K562 (cell line): ENCODE results near the gene TTC39A. TPM values are rescaled to one million over a fixed set of nuclear protein-coding genes. Genes with fewer than 3 reads are reported as not detected.

Experiments used
- DMBX1 ChIP-seq: fragments of 250-450 bp; sonication (Bioruptor Pico); IDR thresholded peaks from 2 replicates; pipeline ENCODE4 v1.8.0; 2022; ENCODE audit warnings: inconsistent platforms, mild to moderate bottlenecking, moderate library complexity, borderline replicate concordance
- EWSR1 ChIP-seq: fragments of 450-650 bp; IDR thresholded peaks from 2 replicates; pipeline ENCODE4 v1.6.1; 2018; ENCODE audit warnings: borderline replicate concordance, mild to moderate bottlenecking, low read depth, moderate library complexity; ENCODE audit not compliant: partially characterized antibody
- NCOA4 ChIP-seq: fragments of 450-650 bp; IDR thresholded peaks from 2 replicates; pipeline ENCODE4 v1.6.1; 2018; ENCODE audit warnings: mild to moderate bottlenecking; ENCODE audit not compliant: partially characterized antibody
- OTX1 ChIP-seq: fragments of 450-650 bp; formaldehyde crosslinking; IDR thresholded peaks from 2 replicates; pipeline ENCODE4 v1.4.0; 2022; ENCODE audit warnings: mild to moderate bottlenecking
- RBM14 ChIP-seq: fragments of 200-400 bp; formaldehyde crosslinking; IDR thresholded peaks from 2 replicates; pipeline ENCODE4 v1.6.1; 2018; ENCODE audit warnings: low read depth, mild to moderate bottlenecking, low read length, moderate library complexity, borderline replicate concordance; ENCODE audit not compliant: insufficient read depth
- polyA plus RNA-seq, 8 experiments: library from polyadenylated mRNA; depleted of rRNA in 4 of 8; stranded (reverse) in 5 of 8; unstranded in 3 of 8; fragments of >200 nt; fragmentation: Nextera tagmentation in 2 of 8; fragmentation: Illumina TruSeq in 1 of 8; extraction: Ambion mirVana in 2 of 8; extraction: Trizol in 1 of 8; gene quantifications; 2 replicates each; pipeline versions ENCODE4 v1.2.1 to v1.2.3, GENCODE V29; 2011 to 2014; ENCODE audit warnings: inconsistent platforms in 1 of 8, missing spikeins in 1 of 8
- total RNA-seq, 7 experiments: library from RNA; depleted of rRNA in 6 of 7; stranded (reverse); fragments of >200 nt in 6 of 7; fragmentation: Illumina TruSeq in 2 of 7; extraction: Trizol in 2 of 7; gene quantifications; 2 replicates each; pipeline versions ENCODE4 v1.2.1 to v1.2.3, GENCODE V29; 2011 to 2021; ENCODE audit warnings: low replicate concordance in 1 of 7
- TF ChIP-seq, protein P1 (sequence below): sonication (generic); formaldehyde crosslinking; IDR thresholded peaks from 2 replicates; pipeline ENCODE4 v1.8.0; 2022; ENCODE audit warnings: missing genetic modification reagents, mild to moderate bottlenecking, borderline replicate concordance
- TF ChIP-seq, protein P2 (sequence below): fragments of 450-650 bp; IDR thresholded peaks from 2 replicates; pipeline ENCODE4 v1.6.1; 2016; ENCODE audit warnings: mild to moderate bottlenecking, moderate library complexity

TTC39A gene
- total and polyA plus RNA-seq, 9 of the 15 experiments (the other 6 are each of a cell fraction or from before 2014, with no cell fraction given), result 0.18 to 0.82 (median 0.35) TPM

DNA sequence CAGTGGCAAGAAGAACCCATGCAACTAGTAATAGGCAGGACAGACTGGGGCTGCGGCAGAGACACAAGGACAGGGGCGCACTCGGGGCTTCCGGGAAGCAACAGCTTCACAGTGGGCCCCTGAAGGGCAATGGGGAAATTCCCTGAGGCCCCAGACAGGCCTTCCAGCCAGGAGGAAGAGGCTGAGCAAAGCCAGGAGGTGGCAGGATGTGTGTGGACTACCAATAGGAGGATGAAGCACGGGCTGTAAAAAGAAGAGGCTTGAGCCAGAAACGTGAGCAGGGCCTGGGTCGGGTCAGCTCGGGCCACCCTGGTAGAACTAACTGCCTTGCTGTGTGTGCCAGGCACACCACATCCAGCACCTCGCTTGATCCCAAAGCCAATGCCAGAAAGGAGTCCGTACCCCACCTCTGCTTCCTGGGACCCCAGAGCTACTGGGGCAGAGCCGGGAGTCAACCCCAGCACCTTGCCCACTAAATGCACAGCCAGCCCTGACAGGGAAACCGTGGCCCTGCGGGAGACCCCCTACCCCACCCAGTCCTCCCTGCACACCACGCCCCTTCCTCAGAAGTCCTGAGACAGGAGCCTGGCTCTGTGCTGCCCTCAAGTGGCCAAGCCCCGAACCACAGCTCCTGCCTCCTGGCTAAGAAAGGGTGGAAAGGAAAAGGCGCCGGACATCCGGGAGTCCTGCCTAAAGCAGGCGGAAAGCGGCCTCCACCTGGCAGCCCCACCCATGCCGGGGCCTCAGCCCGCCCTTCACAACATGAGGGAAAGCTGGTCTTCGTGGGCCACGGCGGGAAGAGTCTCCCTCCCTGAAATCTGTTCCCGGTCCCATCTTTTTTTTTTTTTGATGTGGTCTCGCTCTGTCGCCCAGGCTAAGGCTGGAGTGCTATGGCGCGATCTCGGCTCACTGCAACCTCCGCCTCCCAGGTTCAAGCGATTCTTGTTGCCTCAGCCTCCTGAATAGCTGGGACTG, 33.7 kb downstream of the TTC39A start (continued):
- TF ChIP-seq RBM14 (no peak), NCOA4 (no peak), OTX1 (CRISPR knock-in tag) (no peak), DMBX1 (CRISPR knock-in tag) (peak; percentile 51; the same call in 1 of the 2 replicates), EWSR1 (no peak)
- TF ChIP-seq, protein P1, sequence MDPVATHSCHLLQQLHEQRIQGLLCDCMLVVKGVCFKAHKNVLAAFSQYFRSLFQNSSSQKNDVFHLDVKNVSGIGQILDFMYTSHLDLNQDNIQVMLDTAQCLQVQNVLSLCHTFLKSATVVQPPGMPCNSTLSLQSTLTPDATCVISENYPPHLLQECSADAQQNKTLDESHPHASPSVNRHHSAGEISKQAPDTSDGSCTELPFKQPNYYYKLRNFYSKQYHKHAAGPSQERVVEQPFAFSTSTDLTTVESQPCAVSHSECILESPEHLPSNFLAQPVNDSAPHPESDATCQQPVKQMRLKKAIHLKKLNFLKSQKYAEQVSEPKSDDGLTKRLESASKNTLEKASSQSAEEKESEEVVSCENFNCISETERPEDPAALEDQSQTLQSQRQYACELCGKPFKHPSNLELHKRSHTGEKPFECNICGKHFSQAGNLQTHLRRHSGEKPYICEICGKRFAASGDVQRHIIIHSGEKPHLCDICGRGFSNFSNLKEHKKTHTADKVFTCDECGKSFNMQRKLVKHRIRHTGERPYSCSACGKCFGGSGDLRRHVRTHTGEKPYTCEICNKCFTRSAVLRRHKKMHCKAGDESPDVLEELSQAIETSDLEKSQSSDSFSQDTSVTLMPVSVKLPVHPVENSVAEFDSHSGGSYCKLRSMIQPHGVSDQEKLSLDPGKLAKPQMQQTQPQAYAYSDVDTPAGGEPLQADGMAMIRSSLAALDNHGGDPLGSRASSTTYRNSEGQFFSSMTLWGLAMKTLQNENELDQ (CRISPR knock-in tag), result no peak
- TF ChIP-seq, protein P2, sequence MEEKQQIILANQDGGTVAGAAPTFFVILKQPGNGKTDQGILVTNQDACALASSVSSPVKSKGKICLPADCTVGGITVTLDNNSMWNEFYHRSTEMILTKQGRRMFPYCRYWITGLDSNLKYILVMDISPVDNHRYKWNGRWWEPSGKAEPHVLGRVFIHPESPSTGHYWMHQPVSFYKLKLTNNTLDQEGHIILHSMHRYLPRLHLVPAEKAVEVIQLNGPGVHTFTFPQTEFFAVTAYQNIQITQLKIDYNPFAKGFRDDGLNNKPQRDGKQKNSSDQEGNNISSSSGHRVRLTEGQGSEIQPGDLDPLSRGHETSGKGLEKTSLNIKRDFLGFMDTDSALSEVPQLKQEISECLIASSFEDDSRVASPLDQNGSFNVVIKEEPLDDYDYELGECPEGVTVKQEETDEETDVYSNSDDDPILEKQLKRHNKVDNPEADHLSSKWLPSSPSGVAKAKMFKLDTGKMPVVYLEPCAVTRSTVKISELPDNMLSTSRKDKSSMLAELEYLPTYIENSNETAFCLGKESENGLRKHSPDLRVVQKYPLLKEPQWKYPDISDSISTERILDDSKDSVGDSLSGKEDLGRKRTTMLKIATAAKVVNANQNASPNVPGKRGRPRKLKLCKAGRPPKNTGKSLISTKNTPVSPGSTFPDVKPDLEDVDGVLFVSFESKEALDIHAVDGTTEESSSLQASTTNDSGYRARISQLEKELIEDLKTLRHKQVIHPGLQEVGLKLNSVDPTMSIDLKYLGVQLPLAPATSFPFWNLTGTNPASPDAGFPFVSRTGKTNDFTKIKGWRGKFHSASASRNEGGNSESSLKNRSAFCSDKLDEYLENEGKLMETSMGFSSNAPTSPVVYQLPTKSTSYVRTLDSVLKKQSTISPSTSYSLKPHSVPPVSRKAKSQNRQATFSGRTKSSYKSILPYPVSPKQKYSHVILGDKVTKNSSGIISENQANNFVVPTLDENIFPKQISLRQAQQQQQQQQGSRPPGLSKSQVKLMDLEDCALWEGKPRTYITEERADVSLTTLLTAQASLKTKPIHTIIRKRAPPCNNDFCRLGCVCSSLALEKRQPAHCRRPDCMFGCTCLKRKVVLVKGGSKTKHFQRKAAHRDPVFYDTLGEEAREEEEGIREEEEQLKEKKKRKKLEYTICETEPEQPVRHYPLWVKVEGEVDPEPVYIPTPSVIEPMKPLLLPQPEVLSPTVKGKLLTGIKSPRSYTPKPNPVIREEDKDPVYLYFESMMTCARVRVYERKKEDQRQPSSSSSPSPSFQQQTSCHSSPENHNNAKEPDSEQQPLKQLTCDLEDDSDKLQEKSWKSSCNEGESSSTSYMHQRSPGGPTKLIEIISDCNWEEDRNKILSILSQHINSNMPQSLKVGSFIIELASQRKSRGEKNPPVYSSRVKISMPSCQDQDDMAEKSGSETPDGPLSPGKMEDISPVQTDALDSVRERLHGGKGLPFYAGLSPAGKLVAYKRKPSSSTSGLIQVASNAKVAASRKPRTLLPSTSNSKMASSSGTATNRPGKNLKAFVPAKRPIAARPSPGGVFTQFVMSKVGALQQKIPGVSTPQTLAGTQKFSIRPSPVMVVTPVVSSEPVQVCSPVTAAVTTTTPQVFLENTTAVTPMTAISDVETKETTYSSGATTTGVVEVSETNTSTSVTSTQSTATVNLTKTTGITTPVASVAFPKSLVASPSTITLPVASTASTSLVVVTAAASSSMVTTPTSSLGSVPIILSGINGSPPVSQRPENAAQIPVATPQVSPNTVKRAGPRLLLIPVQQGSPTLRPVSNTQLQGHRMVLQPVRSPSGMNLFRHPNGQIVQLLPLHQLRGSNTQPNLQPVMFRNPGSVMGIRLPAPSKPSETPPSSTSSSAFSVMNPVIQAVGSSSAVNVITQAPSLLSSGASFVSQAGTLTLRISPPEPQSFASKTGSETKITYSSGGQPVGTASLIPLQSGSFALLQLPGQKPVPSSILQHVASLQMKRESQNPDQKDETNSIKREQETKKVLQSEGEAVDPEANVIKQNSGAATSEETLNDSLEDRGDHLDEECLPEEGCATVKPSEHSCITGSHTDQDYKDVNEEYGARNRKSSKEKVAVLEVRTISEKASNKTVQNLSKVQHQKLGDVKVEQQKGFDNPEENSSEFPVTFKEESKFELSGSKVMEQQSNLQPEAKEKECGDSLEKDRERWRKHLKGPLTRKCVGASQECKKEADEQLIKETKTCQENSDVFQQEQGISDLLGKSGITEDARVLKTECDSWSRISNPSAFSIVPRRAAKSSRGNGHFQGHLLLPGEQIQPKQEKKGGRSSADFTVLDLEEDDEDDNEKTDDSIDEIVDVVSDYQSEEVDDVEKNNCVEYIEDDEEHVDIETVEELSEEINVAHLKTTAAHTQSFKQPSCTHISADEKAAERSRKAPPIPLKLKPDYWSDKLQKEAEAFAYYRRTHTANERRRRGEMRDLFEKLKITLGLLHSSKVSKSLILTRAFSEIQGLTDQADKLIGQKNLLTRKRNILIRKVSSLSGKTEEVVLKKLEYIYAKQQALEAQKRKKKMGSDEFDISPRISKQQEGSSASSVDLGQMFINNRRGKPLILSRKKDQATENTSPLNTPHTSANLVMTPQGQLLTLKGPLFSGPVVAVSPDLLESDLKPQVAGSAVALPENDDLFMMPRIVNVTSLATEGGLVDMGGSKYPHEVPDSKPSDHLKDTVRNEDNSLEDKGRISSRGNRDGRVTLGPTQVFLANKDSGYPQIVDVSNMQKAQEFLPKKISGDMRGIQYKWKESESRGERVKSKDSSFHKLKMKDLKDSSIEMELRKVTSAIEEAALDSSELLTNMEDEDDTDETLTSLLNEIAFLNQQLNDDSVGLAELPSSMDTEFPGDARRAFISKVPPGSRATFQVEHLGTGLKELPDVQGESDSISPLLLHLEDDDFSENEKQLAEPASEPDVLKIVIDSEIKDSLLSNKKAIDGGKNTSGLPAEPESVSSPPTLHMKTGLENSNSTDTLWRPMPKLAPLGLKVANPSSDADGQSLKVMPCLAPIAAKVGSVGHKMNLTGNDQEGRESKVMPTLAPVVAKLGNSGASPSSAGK, result peak; percentile 91
